ENCODE results near the gene MAST1.
A peak's percentile ranks its signal among the peaks of the same experiment; 100 is the strongest.

MAST1 gene

GRCh38 chr19:12867120-12868099 lies 29.1 kb downstream of the MAST1 start (continued):
- no peak for TF ChIP-seq ZNF114 (tag by site-specific recombination; IDR thresholded peaks at IDR 0.05)
- TF ChIP-seq ZFP37 (tag by site-specific recombination; IDR thresholded peaks at IDR 0.05): no peak; the same call in 1 of the 2 replicates
- TF ChIP-seq, protein P1, sequence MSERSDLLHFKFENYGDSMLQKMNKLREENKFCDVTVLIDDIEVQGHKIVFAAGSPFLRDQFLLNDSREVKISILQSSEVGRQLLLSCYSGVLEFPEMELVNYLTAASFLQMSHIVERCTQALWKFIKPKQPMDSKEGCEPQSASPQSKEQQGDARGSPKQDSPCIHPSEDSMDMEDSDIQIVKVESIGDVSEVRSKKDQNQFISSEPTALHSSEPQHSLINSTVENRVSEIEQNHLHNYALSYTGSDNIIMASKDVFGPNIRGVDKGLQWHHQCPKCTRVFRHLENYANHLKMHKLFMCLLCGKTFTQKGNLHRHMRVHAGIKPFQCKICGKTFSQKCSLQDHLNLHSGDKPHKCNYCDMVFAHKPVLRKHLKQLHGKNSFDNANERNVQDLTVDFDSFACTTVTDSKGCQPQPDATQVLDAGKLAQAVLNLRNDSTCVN (tag by site-specific recombination; optimal IDR thresholded peaks at IDR 0.05): peak; percentile 17
- TF ChIP-seq ZNF146 (tag by site-specific recombination; IDR thresholded peaks at IDR 0.05): no peak
- TF ChIP-seq, protein P2, sequence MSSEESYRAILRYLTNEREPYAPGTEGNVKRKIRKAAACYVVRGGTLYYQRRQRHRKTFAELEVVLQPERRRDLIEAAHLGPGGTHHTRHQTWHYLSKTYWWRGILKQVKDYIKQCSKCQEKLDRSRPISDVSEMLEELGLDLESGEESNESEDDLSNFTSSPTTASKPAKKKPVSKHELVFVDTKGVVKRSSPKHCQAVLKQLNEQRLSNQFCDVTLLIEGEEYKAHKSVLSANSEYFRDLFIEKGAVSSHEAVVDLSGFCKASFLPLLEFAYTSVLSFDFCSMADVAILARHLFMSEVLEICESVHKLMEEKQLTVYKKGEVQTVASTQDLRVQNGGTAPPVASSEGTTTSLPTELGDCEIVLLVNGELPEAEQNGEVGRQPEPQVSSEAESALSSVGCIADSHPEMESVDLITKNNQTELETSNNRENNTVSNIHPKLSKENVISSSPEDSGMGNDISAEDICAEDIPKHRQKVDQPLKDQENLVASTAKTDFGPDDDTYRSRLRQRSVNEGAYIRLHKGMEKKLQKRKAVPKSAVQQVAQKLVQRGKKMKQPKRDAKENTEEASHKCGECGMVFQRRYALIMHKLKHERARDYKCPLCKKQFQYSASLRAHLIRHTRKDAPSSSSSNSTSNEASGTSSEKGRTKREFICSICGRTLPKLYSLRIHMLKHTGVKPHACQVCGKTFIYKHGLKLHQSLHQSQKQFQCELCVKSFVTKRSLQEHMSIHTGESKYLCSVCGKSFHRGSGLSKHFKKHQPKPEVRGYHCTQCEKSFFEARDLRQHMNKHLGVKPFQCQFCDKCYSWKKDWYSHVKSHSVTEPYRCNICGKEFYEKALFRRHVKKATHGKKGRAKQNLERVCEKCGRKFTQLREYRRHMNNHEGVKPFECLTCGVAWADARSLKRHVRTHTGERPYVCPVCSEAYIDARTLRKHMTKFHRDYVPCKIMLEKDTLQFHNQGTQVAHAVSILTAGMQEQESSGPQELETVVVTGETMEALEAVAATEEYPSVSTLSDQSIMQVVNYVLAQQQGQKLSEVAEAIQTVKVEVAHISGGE (tag by site-specific recombination; conservative IDR thresholded peaks at IDR 0.05; ENCODE audit: low read depth): peak; percentile 42; the same call in 1 of the 2 replicates
- TF ChIP-seq ZNF776 (tag by site-specific recombination; IDR thresholded peaks at IDR 0.05; ENCODE audit: borderline replicate concordance): no peak
- TF ChIP-seq, protein P3, sequence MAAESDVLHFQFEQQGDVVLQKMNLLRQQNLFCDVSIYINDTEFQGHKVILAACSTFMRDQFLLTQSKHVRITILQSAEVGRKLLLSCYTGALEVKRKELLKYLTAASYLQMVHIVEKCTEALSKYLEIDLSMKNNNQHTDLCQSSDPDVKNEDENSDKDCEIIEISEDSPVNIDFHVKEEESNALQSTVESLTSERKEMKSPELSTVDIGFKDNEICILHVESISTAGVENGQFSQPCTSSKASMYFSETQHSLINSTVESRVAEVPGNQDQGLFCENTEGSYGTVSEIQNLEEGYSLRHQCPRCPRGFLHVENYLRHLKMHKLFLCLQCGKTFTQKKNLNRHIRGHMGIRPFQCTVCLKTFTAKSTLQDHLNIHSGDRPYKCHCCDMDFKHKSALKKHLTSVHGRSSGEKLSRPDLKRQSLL (tag by site-specific recombination; IDR thresholded peaks at IDR 0.05): peak; percentile 14; the same call in 1 of the 2 replicates
- peak; percentile 45; the same call in 1 of the 2 replicates for TF ChIP-seq GLIS1 (tag by site-specific recombination; IDR thresholded peaks at IDR 0.05)
- TF ChIP-seq KLF7 (tag by site-specific recombination; IDR thresholded peaks at IDR 0.05; ENCODE audit: borderline replicate concordance): no peak
- TF ChIP-seq, protein P4, sequence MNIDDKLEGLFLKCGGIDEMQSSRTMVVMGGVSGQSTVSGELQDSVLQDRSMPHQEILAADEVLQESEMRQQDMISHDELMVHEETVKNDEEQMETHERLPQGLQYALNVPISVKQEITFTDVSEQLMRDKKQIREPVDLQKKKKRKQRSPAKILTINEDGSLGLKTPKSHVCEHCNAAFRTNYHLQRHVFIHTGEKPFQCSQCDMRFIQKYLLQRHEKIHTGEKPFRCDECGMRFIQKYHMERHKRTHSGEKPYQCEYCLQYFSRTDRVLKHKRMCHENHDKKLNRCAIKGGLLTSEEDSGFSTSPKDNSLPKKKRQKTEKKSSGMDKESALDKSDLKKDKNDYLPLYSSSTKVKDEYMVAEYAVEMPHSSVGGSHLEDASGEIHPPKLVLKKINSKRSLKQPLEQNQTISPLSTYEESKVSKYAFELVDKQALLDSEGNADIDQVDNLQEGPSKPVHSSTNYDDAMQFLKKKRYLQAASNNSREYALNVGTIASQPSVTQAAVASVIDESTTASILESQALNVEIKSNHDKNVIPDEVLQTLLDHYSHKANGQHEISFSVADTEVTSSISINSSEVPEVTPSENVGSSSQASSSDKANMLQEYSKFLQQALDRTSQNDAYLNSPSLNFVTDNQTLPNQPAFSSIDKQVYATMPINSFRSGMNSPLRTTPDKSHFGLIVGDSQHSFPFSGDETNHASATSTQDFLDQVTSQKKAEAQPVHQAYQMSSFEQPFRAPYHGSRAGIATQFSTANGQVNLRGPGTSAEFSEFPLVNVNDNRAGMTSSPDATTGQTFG (tag by site-specific recombination; IDR thresholded peaks at IDR 0.05; ENCODE audit: borderline replicate concordance): no peak
- TF ChIP-seq, protein P5, sequence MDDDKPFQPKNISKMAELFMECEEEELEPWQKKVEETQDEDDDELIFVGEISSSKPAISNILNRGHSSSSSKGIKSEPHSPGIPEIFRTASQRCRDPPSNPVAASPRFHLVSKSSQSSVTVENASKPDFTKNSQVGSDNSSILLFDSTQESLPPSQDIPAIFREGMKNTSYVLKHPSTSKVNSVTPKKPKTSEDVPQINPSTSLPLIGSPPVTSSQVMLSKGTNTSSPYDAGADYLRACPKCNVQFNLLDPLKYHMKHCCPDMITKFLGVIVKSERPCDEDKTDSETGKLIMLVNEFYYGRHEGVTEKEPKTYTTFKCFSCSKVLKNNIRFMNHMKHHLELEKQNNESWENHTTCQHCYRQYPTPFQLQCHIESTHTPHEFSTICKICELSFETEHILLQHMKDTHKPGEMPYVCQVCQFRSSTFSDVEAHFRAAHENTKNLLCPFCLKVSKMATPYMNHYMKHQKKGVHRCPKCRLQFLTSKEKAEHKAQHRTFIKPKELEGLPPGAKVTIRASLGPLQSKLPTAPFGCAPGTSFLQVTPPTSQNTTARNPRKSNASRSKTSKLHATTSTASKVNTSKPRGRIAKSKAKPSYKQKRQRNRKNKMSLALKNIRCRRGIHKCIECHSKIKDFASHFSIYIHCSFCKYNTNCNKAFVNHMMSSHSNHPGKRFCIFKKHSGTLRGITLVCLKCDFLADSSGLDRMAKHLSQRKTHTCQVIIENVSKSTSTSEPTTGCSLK (tag by site-specific recombination; IDR thresholded peaks at IDR 0.05): no peak
- TF ChIP-seq ZNF707 (tag by site-specific recombination; IDR thresholded peaks at IDR 0.05): no peak
- TF ChIP-seq ZNF791 (tag by site-specific recombination; IDR thresholded peaks at IDR 0.05): no peak
- no peak for TF ChIP-seq SETDB1 (IDR thresholded peaks at IDR 0.05; ENCODE audit: insufficient read length, low read length)
- TF ChIP-seq WT1 (tag by site-specific recombination; IDR thresholded peaks at IDR 0.05): no peak
- TF ChIP-seq ZNF510 (tag by site-specific recombination; IDR thresholded peaks at IDR 0.05; ENCODE audit: insufficient replicate concordance): no peak
- no peak for TF ChIP-seq ZNF132 (tag by site-specific recombination; IDR thresholded peaks at IDR 0.05; ENCODE audit: borderline replicate concordance)
- no peak for TF ChIP-seq ZBTB10 (tag by site-specific recombination; IDR thresholded peaks at IDR 0.05)
- TF ChIP-seq, protein P6, sequence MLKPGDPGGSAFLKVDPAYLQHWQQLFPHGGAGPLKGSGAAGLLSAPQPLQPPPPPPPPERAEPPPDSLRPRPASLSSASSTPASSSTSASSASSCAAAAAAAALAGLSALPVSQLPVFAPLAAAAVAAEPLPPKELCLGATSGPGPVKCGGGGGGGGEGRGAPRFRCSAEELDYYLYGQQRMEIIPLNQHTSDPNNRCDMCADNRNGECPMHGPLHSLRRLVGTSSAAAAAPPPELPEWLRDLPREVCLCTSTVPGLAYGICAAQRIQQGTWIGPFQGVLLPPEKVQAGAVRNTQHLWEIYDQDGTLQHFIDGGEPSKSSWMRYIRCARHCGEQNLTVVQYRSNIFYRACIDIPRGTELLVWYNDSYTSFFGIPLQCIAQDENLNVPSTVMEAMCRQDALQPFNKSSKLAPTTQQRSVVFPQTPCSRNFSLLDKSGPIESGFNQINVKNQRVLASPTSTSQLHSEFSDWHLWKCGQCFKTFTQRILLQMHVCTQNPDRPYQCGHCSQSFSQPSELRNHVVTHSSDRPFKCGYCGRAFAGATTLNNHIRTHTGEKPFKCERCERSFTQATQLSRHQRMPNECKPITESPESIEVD (tag by site-specific recombination; IDR thresholded peaks at IDR 0.05): no peak
- TF ChIP-seq ZNF792 (tag by site-specific recombination; IDR thresholded peaks at IDR 0.05): no peak
- TF ChIP-seq ZNF530 (tag by site-specific recombination; IDR thresholded peaks at IDR 0.05; ENCODE audit: low read depth): no peak
- TF ChIP-seq ZNF768 (tag by site-specific recombination; IDR thresholded peaks at IDR 0.05): no peak
